K562 (cell line): Measurements from ENCODE around the gene IPPK. TPM values are rescaled to one million over a fixed set of nuclear protein-coding genes. Genes with fewer than 3 reads are reported as not detected.

ENCODE experiments used
- AFF4 ChIP-seq: sonication (generic); formaldehyde crosslinking; IDR thresholded peaks from 2 replicates; pipeline ENCODE4 v1.8.0; 2023; ENCODE audit warnings: mild to moderate bottlenecking, missing genetic modification reagents
- CBX1 ChIP-seq: sonication (generic); IDR thresholded peaks from 2 replicates; pipeline ENCODE4 v1.6.1; 2016; ENCODE audit warnings: antibody characterized with exemption, low read depth, mild to moderate bottlenecking
- E2F6 ChIP-seq, 2 experiments: IDR thresholded peaks; 2 replicates each; pipeline ENCODE4 v1.6.1; 2011; ENCODE audit warnings: borderline replicate concordance in 1 of 2, control low read depth in 1 of 2, low read depth in 1 of 2, low read length in 1 of 2, mild to moderate bottlenecking in 1 of 2, mixed read lengths in 1 of 2, moderate library complexity in 1 of 2; ENCODE audit not compliant: insufficient read depth in 1 of 2, insufficient read length in 1 of 2, poor library complexity in 1 of 2, severe bottlenecking in 1 of 2; ENCODE audit errors: extremely low read depth in 1 of 2
- ELK1 ChIP-seq: sonication (generic); formaldehyde crosslinking; IDR thresholded peaks from 2 replicates; pipeline ENCODE4 v1.8.1; 2022; ENCODE audit warnings: missing genetic modification reagents
- HDAC1 ChIP-seq, 2 experiments: fragments of 450-650 bp; IDR thresholded peaks; 2 replicates each; pipeline ENCODE4 v1.6.1; 2016 to 2017; ENCODE audit warnings: inconsistent platforms in 1 of 2, mild to moderate bottlenecking in 1 of 2, moderate library complexity in 1 of 2
- KLF13 ChIP-seq: fragments of 450-650 bp; IDR thresholded peaks from 2 replicates; pipeline ENCODE4 v1.6.1; 2016; ENCODE audit warnings: missing genetic modification characterization, low read depth, mild to moderate bottlenecking, missing compliant biosample characterization, moderate library complexity, borderline replicate concordance
- NR2C2 ChIP-seq, 2 experiments: fragments of 200-800 bp in 1 of 2; sonication (Bioruptor generic) in 1 of 2; sonication (generic) in 1 of 2; formaldehyde crosslinking in 1 of 2; IDR thresholded peaks; 2 replicates each; pipeline versions ENCODE4 v1.6.1 to v1.8.0; 2016 to 2022; ENCODE audit warnings: mild to moderate bottlenecking in 1 of 2, missing compliant biosample characterization in 1 of 2, missing genetic modification characterization in 1 of 2, missing genetic modification reagents in 1 of 2
- POLR2AphosphoS5 ChIP-seq: IDR thresholded peaks from 2 replicates; pipeline ENCODE4 v1.6.1; 2011; ENCODE audit warnings: mild to moderate bottlenecking, low read depth, low read length, moderate library complexity; ENCODE audit not compliant: control insufficient read depth, insufficient read depth
- SMARCB1 ChIP-seq: IDR thresholded peaks from 2 replicates; pipeline ENCODE4 v1.6.1; 2011; ENCODE audit warnings: improper control_type of control experiment, low read depth; ENCODE audit not compliant: insufficient read length
- SRSF9 ChIP-seq: fragments of 200-400 bp; formaldehyde crosslinking; IDR thresholded peaks from 2 replicates; pipeline ENCODE4 v1.6.1; 2017; ENCODE audit warnings: low read depth, low read length, borderline replicate concordance
- ZC3H8 ChIP-seq: fragments of 450-650 bp; IDR thresholded peaks from 2 replicates; pipeline ENCODE4 v1.6.1; 2017
- ZFX ChIP-seq: sonication (generic); formaldehyde crosslinking; IDR thresholded peaks from 2 replicates; pipeline ENCODE4 v1.8.0; 2022; ENCODE audit warnings: mild to moderate bottlenecking, missing genetic modification reagents, moderate library complexity
- ZNF395 ChIP-seq: fragments of 200-800 bp; sonication (Bioruptor generic); IDR thresholded peaks from 2 replicates; pipeline ENCODE4 v1.6.1; 2017; ENCODE audit warnings: missing genetic modification characterization, missing compliant biosample characterization
- ZNF449 ChIP-seq: fragments of 250-450 bp; sonication (Bioruptor Pico); IDR thresholded peaks from 2 replicates; pipeline ENCODE4 v1.8.0; 2022; ENCODE audit warnings: moderate library complexity, mild to moderate bottlenecking, inconsistent platforms
- ZNF57 ChIP-seq: fragments of 450-650 bp; formaldehyde crosslinking; IDR thresholded peaks from 2 replicates; pipeline ENCODE4 v1.4.0; 2020; ENCODE audit warnings: mild to moderate bottlenecking, moderate library complexity
- ZNF589 ChIP-seq: fragments of 200-800 bp; sonication (Bioruptor generic); IDR thresholded peaks from 2 replicates; pipeline ENCODE4 v1.6.1; 2016; ENCODE audit warnings: low read depth, missing genetic modification characterization, missing compliant biosample characterization
- polyA plus RNA-seq, 8 experiments: library from polyadenylated mRNA; depleted of rRNA in 4 of 8; stranded (reverse) in 5 of 8; unstranded in 3 of 8; fragments of >200 nt; fragmentation: Nextera tagmentation in 2 of 8; fragmentation: Illumina TruSeq in 1 of 8; extraction: Ambion mirVana in 2 of 8; extraction: Trizol in 1 of 8; gene quantifications; 2 replicates each; pipeline versions ENCODE4 v1.2.1 to v1.2.3, GENCODE V29; 2011 to 2014; ENCODE audit warnings: inconsistent platforms in 1 of 8, missing spikeins in 1 of 8
- total RNA-seq, 7 experiments: library from RNA; depleted of rRNA in 6 of 7; stranded (reverse); fragments of >200 nt in 6 of 7; fragmentation: Illumina TruSeq in 2 of 7; extraction: Trizol in 2 of 7; gene quantifications; 2 replicates each; pipeline versions ENCODE4 v1.2.1 to v1.2.3, GENCODE V29; 2011 to 2021; ENCODE audit warnings: low replicate concordance in 1 of 7

The IPPK gene
- total and polyA plus RNA-seq, 9 of the 15 experiments (the other 6 are each of a cell fraction or from before 2014, with no cell fraction given) = 3.1 to 22.2 (median 11.2) TPM

GRCh38 chr9:92669890-92670708 lies at the start of gene IPPK (continued):
- TF ChIP-seq ELK1 (CRISPR knock-in tag) (no peak), SRSF9 (no peak), AFF4 (CRISPR knock-in tag) (no peak; the same call in 1 of the 2 replicates), ZNF395 (peak; percentile 78), KLF13 (tag) (peak; percentile 51; the same call in 1 of the 2 replicates), ZC3H8 (no peak), ZNF57 (CRISPR knock-in tag) (no peak), E2F6 (IDR thresholded peaks at IDR 0.05; ENCODE audit: borderline replicate concordance in 1 of 2, extremely low read depth in 1 of 2, insufficient read depth in 1 of 2, insufficient read length in 1 of 2, low read depth in 1 of 2, low read length in 1 of 2, poor library complexity in 1 of 2, severe bottlenecking in 1 of 2) (peak in 1 of 2 experiments; percentile 27), CBX1 (peak; percentile 96), SMARCB1 (no peak), ZNF589 (CRISPR knock-in tag) (peak; percentile 47; the same call in 1 of the 2 replicates), ZNF449 (CRISPR knock-in tag) (no peak), HDAC1 (IDR thresholded peaks at IDR 0.05) (peak in 1 of 2 experiments; percentile 50; a peak in 2 of 4 replicates), ZFX (CRISPR knock-in tag) (peak; percentile 83), POLR2AphosphoS5 (peak; percentile 90), NR2C2 (CRISPR knock-in tag; IDR thresholded peaks at IDR 0.05) (peak; percentile 87), NR2C2 (tag; IDR thresholded peaks at IDR 0.05) (peak; percentile 98)
